Sigmoid colon (tissue), 4 donors: Measurements from ENCODE around the gene RNFT2.

Experiments
- POLR2A ChIP-seq, 2 donors: fragments of 450-650 bp; IDR thresholded peaks; one replicate each; pipeline ENCODE4 v1.6.1; 2016; ENCODE audit warnings: antibody characterized with exemption in 2 of 2, mild to moderate bottlenecking in 2 of 2, moderate library complexity in 2 of 2
- POLR2AphosphoS5 ChIP-seq, 4 donors: sonication (generic); formaldehyde crosslinking; IDR thresholded peaks; one replicate each; pipeline ENCODE4 v1.6.1; 2017; ENCODE audit warnings: antibody characterized with exemption in 4 of 4
- TF ChIP-seq, protein P1 (sequence below), 4 experiments: fragments of 450-650 bp in 3 of 4; fragments of 200-600 bp in 1 of 4; IDR thresholded peaks; one replicate each; pipeline ENCODE4 v1.5.1; 2016 to 2019; ENCODE audit warnings: antibody characterized with exemption in 4 of 4, mild to moderate bottlenecking in 3 of 4, moderate library complexity in 2 of 4

- no peak for TF ChIP-seq POLR2AphosphoS5 (IDR thresholded peaks at IDR 0.05)
- TF ChIP-seq, protein P1, sequence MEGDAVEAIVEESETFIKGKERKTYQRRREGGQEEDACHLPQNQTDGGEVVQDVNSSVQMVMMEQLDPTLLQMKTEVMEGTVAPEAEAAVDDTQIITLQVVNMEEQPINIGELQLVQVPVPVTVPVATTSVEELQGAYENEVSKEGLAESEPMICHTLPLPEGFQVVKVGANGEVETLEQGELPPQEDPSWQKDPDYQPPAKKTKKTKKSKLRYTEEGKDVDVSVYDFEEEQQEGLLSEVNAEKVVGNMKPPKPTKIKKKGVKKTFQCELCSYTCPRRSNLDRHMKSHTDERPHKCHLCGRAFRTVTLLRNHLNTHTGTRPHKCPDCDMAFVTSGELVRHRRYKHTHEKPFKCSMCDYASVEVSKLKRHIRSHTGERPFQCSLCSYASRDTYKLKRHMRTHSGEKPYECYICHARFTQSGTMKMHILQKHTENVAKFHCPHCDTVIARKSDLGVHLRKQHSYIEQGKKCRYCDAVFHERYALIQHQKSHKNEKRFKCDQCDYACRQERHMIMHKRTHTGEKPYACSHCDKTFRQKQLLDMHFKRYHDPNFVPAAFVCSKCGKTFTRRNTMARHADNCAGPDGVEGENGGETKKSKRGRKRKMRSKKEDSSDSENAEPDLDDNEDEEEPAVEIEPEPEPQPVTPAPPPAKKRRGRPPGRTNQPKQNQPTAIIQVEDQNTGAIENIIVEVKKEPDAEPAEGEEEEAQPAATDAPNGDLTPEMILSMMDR (IDR thresholded peaks at IDR 0.05): no peak
- no peak for TF ChIP-seq POLR2A (IDR thresholded peaks at IDR 0.05)
Observed at GRCh38 chr12:116709768-116710167, 28.3 kb upstream of the RNFT2 start.
